ENCODE measurements around the gene PIEZO1. TPM values are rescaled to one million over a fixed set of nuclear protein-coding genes. Genes with fewer than 3 reads are reported as not detected.

PIEZO1 gene
- total RNA-seq, 1 experiment from 2014 or later: 71.1 TPM

DNA sequence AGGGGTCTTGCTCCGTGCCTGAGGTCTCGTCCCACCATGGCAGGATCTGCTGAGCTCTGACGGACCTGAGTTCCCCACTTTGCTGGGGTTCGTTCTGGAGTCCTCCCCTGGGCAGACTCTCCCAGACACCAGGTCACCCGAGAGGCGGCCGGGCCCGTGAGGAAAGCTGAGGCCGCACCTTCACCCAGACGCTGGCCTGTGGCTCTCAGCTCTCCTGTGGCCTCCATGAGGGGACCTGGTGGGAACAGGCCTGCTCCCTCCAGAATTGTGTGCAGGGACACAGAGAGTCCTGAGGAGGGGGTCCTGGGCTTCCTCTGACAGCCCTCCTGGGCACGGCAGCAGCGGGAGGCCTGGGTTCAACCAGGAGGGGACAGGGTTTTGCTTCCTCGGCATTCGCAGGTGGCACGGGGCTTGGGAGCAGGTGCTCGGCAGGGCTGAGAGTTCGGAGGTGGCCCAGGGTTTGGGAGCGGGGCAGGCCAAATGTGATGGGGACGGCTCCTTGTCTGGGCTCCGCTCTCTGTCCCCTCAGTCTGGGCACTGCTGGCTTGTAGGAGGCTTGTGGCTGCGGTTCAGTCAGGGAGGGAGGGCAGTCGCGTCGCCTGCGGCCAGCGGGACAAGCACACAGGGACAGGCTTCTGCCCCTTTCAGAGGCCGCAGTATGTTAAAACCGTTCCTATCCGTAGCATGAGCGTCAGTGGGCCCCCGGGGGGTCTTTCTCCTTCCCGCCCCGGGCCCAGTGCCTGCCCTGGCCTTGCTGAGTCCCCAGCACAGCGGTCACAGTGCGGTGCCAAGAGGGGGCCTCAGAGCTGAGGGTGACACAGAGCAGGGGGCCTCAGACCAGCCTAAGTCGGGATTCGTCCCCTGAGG is 90.6 kb downstream of the PIEZO1 start:
- Histone ChIP-seq H3K9me3 (ENCODE audit: control insufficient read depth, low read depth, low read length) (no peaks in the 10 kb centered on the region), H2BK120ac (ENCODE audit: low read depth, low read length, poor library complexity, severe bottlenecking) (no peak overlapping the region), H3K9ac (ENCODE audit: extremely low read depth, insufficient read length, low read length) (no peak overlapping the region), H4K8ac (replicated peaks; ENCODE audit: insufficient read length, low read depth, low read length) (no peak overlapping the region), H3K14ac (ENCODE audit: insufficient read depth, low read length) (no peak overlapping the region), H2BK20ac (ENCODE audit: low read depth, low read length, poor library complexity, severe bottlenecking) (no peak overlapping the region), H2AK5ac (ENCODE audit: insufficient read length, low read length) (no peak overlapping the region), H3K4me2 (ENCODE audit: insufficient read depth, insufficient read length, low read length) (no peak overlapping the region), H3K27ac (ENCODE audit: insufficient read length, low read depth, low read length) (no peak overlapping the region), H3K79me2 (ENCODE audit: insufficient read depth, low read length) (no peaks in the 10 kb centered on the region), H3K23ac (ENCODE audit: insufficient read length, low read depth, low read length) (no peak overlapping the region), H3K18ac (ENCODE audit: insufficient read length, low read depth, low read length) (no peak overlapping the region), H4K91ac (ENCODE audit: insufficient read length, low read depth, low read length) (no peak overlapping the region), H2AFZ (ENCODE audit: low read length) (no peak overlapping the region), H3K27me3 (ENCODE audit: insufficient read depth, low read length) (no peaks in the 10 kb centered on the region), H3K56ac (ENCODE audit: insufficient read length, low read depth, low read length) (no peak overlapping the region), H3T11ph (ENCODE audit: low read length) (no peak overlapping the region), H3K4me1 (ENCODE audit: insufficient read depth, low read length) (no peaks in the 10 kb centered on the region), H3K23me2 (ENCODE audit: insufficient read length, low read depth, low read length, poor library complexity, severe bottlenecking) (no peaks in the 10 kb centered on the region), H2BK15ac (ENCODE audit: low read depth, low read length) (no peak overlapping the region), H3K4ac (ENCODE audit: low read depth, low read length) (no peak overlapping the region), H4K20me1 (ENCODE audit: control insufficient read depth, insufficient read depth, insufficient read length) (no peaks in the 10 kb centered on the region), H2BK5ac (ENCODE audit: insufficient read length, low read length) (no peak overlapping the region), H4K5ac (ENCODE audit: insufficient read length, low read depth, low read length) (no peak overlapping the region), H3K79me1 (ENCODE audit: insufficient read depth, low read depth, low read length, poor library complexity, severe bottlenecking) (no peaks in the 10 kb centered on the region), H2BK12ac (ENCODE audit: insufficient read length, low read depth, low read length) (no peak overlapping the region)
- H3K36me3 Mint-ChIP-seq (ENCODE audit: insufficient read depth in 1 of 3, low read depth in 3 of 3): peaks cover 0 to 15% (median 10%) of the 10 kb centered on the region in 3 experiments; a peak in 4 of 7 replicates
- H3K27ac Mint-ChIP-seq: peak overlapping the region; percentile 22 to 90 (median 68); a peak in 4 of 7 replicates
- no CpG with 5 or more reads among the region's 37 CpGs for WGBS (ENCODE audit: extremely low coverage, insufficient read length, low lambda C conversion rate)
- TF ChIP-seq, protein P1, sequence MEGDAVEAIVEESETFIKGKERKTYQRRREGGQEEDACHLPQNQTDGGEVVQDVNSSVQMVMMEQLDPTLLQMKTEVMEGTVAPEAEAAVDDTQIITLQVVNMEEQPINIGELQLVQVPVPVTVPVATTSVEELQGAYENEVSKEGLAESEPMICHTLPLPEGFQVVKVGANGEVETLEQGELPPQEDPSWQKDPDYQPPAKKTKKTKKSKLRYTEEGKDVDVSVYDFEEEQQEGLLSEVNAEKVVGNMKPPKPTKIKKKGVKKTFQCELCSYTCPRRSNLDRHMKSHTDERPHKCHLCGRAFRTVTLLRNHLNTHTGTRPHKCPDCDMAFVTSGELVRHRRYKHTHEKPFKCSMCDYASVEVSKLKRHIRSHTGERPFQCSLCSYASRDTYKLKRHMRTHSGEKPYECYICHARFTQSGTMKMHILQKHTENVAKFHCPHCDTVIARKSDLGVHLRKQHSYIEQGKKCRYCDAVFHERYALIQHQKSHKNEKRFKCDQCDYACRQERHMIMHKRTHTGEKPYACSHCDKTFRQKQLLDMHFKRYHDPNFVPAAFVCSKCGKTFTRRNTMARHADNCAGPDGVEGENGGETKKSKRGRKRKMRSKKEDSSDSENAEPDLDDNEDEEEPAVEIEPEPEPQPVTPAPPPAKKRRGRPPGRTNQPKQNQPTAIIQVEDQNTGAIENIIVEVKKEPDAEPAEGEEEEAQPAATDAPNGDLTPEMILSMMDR (conservative IDR thresholded peaks at IDR 0.05): no peak
- H3K27me3 Mint-ChIP-seq (ENCODE audit: low read depth): peaks cover 9% of the 10 kb centered on the region; the same call in 1 of the 2 replicates
- no peaks in the 10 kb centered on the region for H3K4me1 Mint-ChIP-seq
- no peaks in the 10 kb centered on the region for H3K9me3 Mint-ChIP-seq
- no peak for DNase-seq
- H3K4me3 Mint-ChIP-seq: no peak overlapping the region; a peak in 1 of 5 replicates
